ENCODE results near the gene USF1. TPM values are rescaled to one million over a fixed set of nuclear protein-coding genes. Genes with fewer than 3 reads are reported as not detected.

Gene USF1
- total and polyA plus RNA-seq, 2 experiments from 2014 or later, result 23.8 to 74.8 TPM

GRCh38 chr1:161001525-161001924 lies 44.3 kb downstream of the USF1 start:
- Histone ChIP-seq H3K4me2 (no peak overlapping the region), H3K9me2 (ENCODE audit: insufficient read depth) (no peaks in the 10 kb centered on the region), H3K4me1 (ENCODE audit: insufficient read depth) (peaks cover 4% of the 10 kb centered on the region; the same call in 1 of the 2 replicates), H3F3A (replicated peaks; ENCODE audit: low read depth) (peaks cover 29% of the 10 kb centered on the region), H3K27ac (ENCODE audit: low read depth) (peak overlapping the region; percentile 5; the same call in 1 of the 2 replicates), H3K4me3 (no peak overlapping the region), H4K20me1 (replicated peaks; ENCODE audit: insufficient read depth) (peaks cover 55% of the 10 kb centered on the region), H3K27me3 (ENCODE audit: insufficient read depth) (no peaks in the 10 kb centered on the region), H2AFZ (no peak overlapping the region), H3K79me2 (replicated peaks; ENCODE audit: insufficient read depth) (peaks cover 52% of the 10 kb centered on the region), H3K36me3 (ENCODE audit: insufficient read depth) (peaks cover 36% of the 10 kb centered on the region)
- H3K36me3 Mint-ChIP-seq (ENCODE audit: low read depth), result peaks cover 59% of the 10 kb centered on the region
- H3K4me1 Mint-ChIP-seq, result peaks cover 22% of the 10 kb centered on the region
- no peak for TF ChIP-seq ETS1 (IDR thresholded peaks at IDR 0.05)
- no peak for TF ChIP-seq EZH2 (IDR thresholded peaks at IDR 0.05; ENCODE audit: low read depth, unreplicated experiment)
- peaks cover 15% of the 10 kb centered on the region for H3K27me3 Mint-ChIP-seq (ENCODE audit: insufficient read depth, low read depth, poor library complexity)
- DNase-seq (ENCODE audit: low spot score), result no peak
- peak overlapping the region; percentile 18; the same call in 1 of the 2 replicates for H3K27ac Mint-ChIP-seq
- H3K9me3 Mint-ChIP-seq, result no peaks in the 10 kb centered on the region; the same call in 2 of the 3 replicates
- ATAC-seq, result no peak
- H3K4me3 Mint-ChIP-seq, result no peak overlapping the region

- Histone ChIP-seq H3K36me3 (ENCODE audit: insufficient read depth) (peaks cover 36% of the 10 kb centered on the region), H3K4me3 (no peak overlapping the region), H3K4me2 (no peak overlapping the region), H3K27ac (ENCODE audit: low read depth) (peak overlapping the region; percentile 5; the same call in 1 of the 2 replicates), H3F3A (replicated peaks; ENCODE audit: low read depth) (peaks cover 34% of the 10 kb centered on the region), H3K79me2 (replicated peaks; ENCODE audit: insufficient read depth) (peaks cover 46% of the 10 kb centered on the region), H3K9me2 (ENCODE audit: insufficient read depth) (no peaks in the 10 kb centered on the region), H4K20me1 (replicated peaks; ENCODE audit: insufficient read depth) (peaks cover 50% of the 10 kb centered on the region), H3K27me3 (ENCODE audit: insufficient read depth) (no peaks in the 10 kb centered on the region), H3K4me1 (ENCODE audit: insufficient read depth) (peaks cover 4% of the 10 kb centered on the region; the same call in 1 of the 2 replicates), H2AFZ (no peak overlapping the region)
- DNase-seq (ENCODE audit: low spot score) (no peak), ATAC-seq (no peak)
- peaks cover 17% of the 10 kb centered on the region for H3K4me1 Mint-ChIP-seq
- H3K36me3 Mint-ChIP-seq (ENCODE audit: low read depth), result peaks cover 59% of the 10 kb centered on the region
- no peaks in the 10 kb centered on the region; the same call in 2 of the 3 replicates for H3K9me3 Mint-ChIP-seq
- peaks cover 17% of the 10 kb centered on the region for H3K27me3 Mint-ChIP-seq (ENCODE audit: insufficient read depth, low read depth, poor library complexity)
- H3K4me3 Mint-ChIP-seq, result no peak overlapping the region
- no peak overlapping the region for H3K27ac Mint-ChIP-seq
- TF ChIP-seq NANOG (IDR thresholded peaks at IDR 0.05; ENCODE audit: borderline replicate concordance), result no peak
- TF ChIP-seq POLR2AphosphoS5 (IDR thresholded peaks at IDR 0.05; ENCODE audit: low read depth), result no peak
- TF ChIP-seq STAT1 (IDR thresholded peaks at IDR 0.05; ENCODE audit: unreplicated experiment), result no peak
- TF ChIP-seq JUNB (IDR thresholded peaks at IDR 0.05; ENCODE audit: unreplicated experiment), result no peak
- TF ChIP-seq REST (IDR thresholded peaks at IDR 0.05; ENCODE audit: unreplicated experiment), result no peak
- no peak for TF ChIP-seq ZNF331 (CRISPR knock-in tag; IDR thresholded peaks at IDR 0.05; ENCODE audit: low read depth)
- TF ChIP-seq ZNF462 (CRISPR knock-in tag; IDR thresholded peaks at IDR 0.05), result no peak
- TF ChIP-seq CREB1 (CRISPR knock-in tag; IDR thresholded peaks at IDR 0.05; ENCODE audit: low read depth), result no peak
- no peak for TF ChIP-seq ZNF114 (CRISPR knock-in tag; IDR thresholded peaks at IDR 0.05)
Measured at GRCh38 chr1:161000736-161001480, 44.9 kb downstream of the USF1 start.

Measured in GM23338 (cell line).